ENCODE measurements around the gene LDAF1.

Gene LDAF1

GRCh38 chr16:21175397-21175796 lies 16.9 kb downstream of the LDAF1 start:
- DNase-seq (ENCODE audit: low read depth in 1 of 2, low spot score in 1 of 2): no peak
- Histone ChIP-seq H3K4me3 (replicated peaks; ENCODE audit: insufficient read depth, low read length) (no peak overlapping the region), H3K27ac (replicated peaks) (no peak overlapping the region), H3K27me3 (ENCODE audit: insufficient read depth, poor library complexity, severe bottlenecking) (no peaks in the 10 kb centered on the region)
- TF ChIP-seq POLR2AphosphoS5 (IDR thresholded peaks at IDR 0.05; ENCODE audit: low read depth): no peak
- TF ChIP-seq SPI1 (IDR thresholded peaks at IDR 0.05; ENCODE audit: borderline replicate concordance, low read depth): no peak
- no peak for TF ChIP-seq GABPA (IDR thresholded peaks at IDR 0.05; ENCODE audit: low read depth)
- no peak for TF ChIP-seq CTCF (IDR thresholded peaks at IDR 0.05; ENCODE audit: insufficient read depth, low read length)
- TF ChIP-seq REST (IDR thresholded peaks at IDR 0.05; ENCODE audit: insufficient replicate concordance, low read depth): no peak

- H3K27ac ChIP-seq (replicated peaks): no peak overlapping the region
- TF ChIP-seq POLR2AphosphoS5 (IDR thresholded peaks at IDR 0.05; ENCODE audit: low read depth): no peak
- TF ChIP-seq CTCF (IDR thresholded peaks at IDR 0.05; ENCODE audit: insufficient read depth, low read length): no peak
- TF ChIP-seq GABPA (IDR thresholded peaks at IDR 0.05; ENCODE audit: low read depth): no peak
- no peak for TF ChIP-seq SPI1 (IDR thresholded peaks at IDR 0.05; ENCODE audit: borderline replicate concordance, low read depth)
- TF ChIP-seq REST (IDR thresholded peaks at IDR 0.05; ENCODE audit: insufficient replicate concordance, low read depth): no peak
- no peak overlapping the region for H3K4me3 ChIP-seq (replicated peaks; ENCODE audit: insufficient read depth, low read length)
- no peaks in the 10 kb centered on the region for H3K27me3 ChIP-seq (ENCODE audit: insufficient read depth, poor library complexity, severe bottlenecking)
- no peak for DNase-seq (ENCODE audit: low read depth in 1 of 2, low spot score in 1 of 2)
Observed at GRCh38 chr16:21179126-21179982, 20.9 kb downstream of the LDAF1 start.

- H3K4me3 ChIP-seq (replicated peaks; ENCODE audit: insufficient read depth, low read length): no peak overlapping the region
- H3K27me3 ChIP-seq (ENCODE audit: insufficient read depth, poor library complexity, severe bottlenecking): no peaks in the 10 kb centered on the region
- no peak for DNase-seq (ENCODE audit: low read depth in 1 of 2, low spot score in 1 of 2)
- no peak for TF ChIP-seq SPI1 (IDR thresholded peaks at IDR 0.05; ENCODE audit: borderline replicate concordance, low read depth)
- no peak for TF ChIP-seq REST (IDR thresholded peaks at IDR 0.05; ENCODE audit: insufficient replicate concordance, low read depth)
- no peak for TF ChIP-seq GABPA (IDR thresholded peaks at IDR 0.05; ENCODE audit: low read depth)
- no peak for TF ChIP-seq POLR2AphosphoS5 (IDR thresholded peaks at IDR 0.05; ENCODE audit: low read depth)
- H3K27ac ChIP-seq (replicated peaks): no peak overlapping the region
Observed at GRCh38 chr16:21179983-21180365, 21.5 kb downstream of the LDAF1 start.
